Esophagus squamous epithelium (tissue), 5 donors: Measurements from ENCODE around the gene NPAS2. TPM values are rescaled to one million over a fixed set of nuclear protein-coding genes. Genes with fewer than 3 reads are reported as not detected.

Source experiments
- DNase-seq: peaks from one replicate; lab custom pipeline; 2025; lab: John Stamatoyannopoulos, UW
- H3K27ac ChIP-seq, 4 donors: fragments of 200-600 bp; sonication (generic); one replicate each; pipeline ENCODE4 v1.5.1; 2016 to 2019; ENCODE audit warnings: mild to moderate bottlenecking in 1 of 4
- H3K27me3 ChIP-seq, 4 donors: fragments of 200-600 bp; sonication (generic); 1 replicate in 3 of 4; 2 replicates in 1 of 4; pipeline versions ENCODE4 v1.5.1 to v1.6.0; 2017 to 2021; ENCODE audit warnings: antibody characterized with exemption in 1 of 4
- H3K36me3 ChIP-seq, 3 donors: fragments of 200-600 bp; sonication (generic); one replicate each; pipeline ENCODE4 v1.5.1; 2016 to 2019
- H3K4me1 ChIP-seq, 3 donors: fragments of 200-600 bp; sonication (generic); one replicate each; pipeline ENCODE4 v1.5.1; 2017 to 2019
- H3K4me3 ChIP-seq, 4 donors: fragments of 200-600 bp; sonication (generic); 1 replicate in 3 of 4; 2 replicates in 1 of 4; pipeline ENCODE4 v1.5.1; 2016 to 2019; ENCODE audit warnings: mild to moderate bottlenecking in 2 of 4, moderate library complexity in 1 of 4
- H3K9me3 ChIP-seq, 3 donors: fragments of 200-600 bp; sonication (generic); one replicate each; pipeline ENCODE4 v1.5.1; 2016 to 2019
- CTCF ChIP-seq, 6 experiments: fragments of 450-650 bp in 4 of 6; fragments of 200-600 bp in 2 of 6; sonication (generic) in 2 of 6; IDR thresholded peaks; one replicate each; pipeline ENCODE4 v1.5.1; 2016 to 2019; ENCODE audit warnings: antibody characterized with exemption in 6 of 6, mild to moderate bottlenecking in 4 of 6, moderate library complexity in 4 of 6
- POLR2A ChIP-seq, 4 donors: fragments of 450-650 bp; IDR thresholded peaks; one replicate each; pipeline ENCODE4 v1.6.1; 2017; ENCODE audit warnings: antibody characterized with exemption in 4 of 4, mild to moderate bottlenecking in 4 of 4, moderate library complexity in 3 of 4
- WGBS, 2 donors: methylation state at CpG; one replicate each; pipeline ENCODE4 v1.1.5; 2018; 5-methylcytosine and 5-hydroxymethylcytosine counted together
- intact Hi-C: fragments of 100-400 bp; cut with DNase I; formaldehyde crosslinking; loops from one replicate; pipeline ENCODE4 v1.15.0; 2022
- total RNA-seq, 4 donors: library from RNA; depleted of rRNA; stranded (reverse); fragments of >200 nt; gene quantifications; one replicate each; pipeline ENCODE4 v1.1.0, GENCODE V29; 2016
- donor health status: DM: yes; HTN: yes; CAD: no.

NPAS2 gene
- total RNA-seq, 4 donors from 2014 or later: 29.1 to 64.2 (median 39.1) TPM

GRCh38 chr2:100895402-100895801, 75.5 kb downstream of the NPAS2 start:
- no peak for TF ChIP-seq CTCF (IDR thresholded peaks at IDR 0.05)
- no peak for TF ChIP-seq POLR2A (IDR thresholded peaks at IDR 0.05)
- Histone ChIP-seq H3K9me3 (peaks cover 0 to 4% (median 0%) of the 10 kb centered on the region in 3 donors), H3K36me3 (peaks cover 0 to 11% (median 0%) of the 10 kb centered on the region in 3 donors), H3K27ac (no peak overlapping the region), H3K4me1 (peaks cover 0 to 32% (median 13%) of the 10 kb centered on the region in 3 donors), H3K27me3 (no peaks in the 10 kb centered on the region), H3K4me3 (no peak overlapping the region)
- WGBS, 2 donors: 81 to 83% methylated on average over 2 of the region's 3 CpGs
- intact Hi-C loops: no loop called here
- DNase-seq: no peak

- H3K9me3 ChIP-seq: peaks cover 0 to 4% (median 0%) of the 10 kb centered on the region in 3 donors
- DNase-seq: no peak
- 40 to 88% methylated on average over 1 to 3 of the region's 3 CpGs for WGBS, 2 donors
- no peak overlapping the region for H3K4me3 ChIP-seq
- TF ChIP-seq CTCF (IDR thresholded peaks at IDR 0.05): no peak
- TF ChIP-seq POLR2A (IDR thresholded peaks at IDR 0.05): no peak
- H3K4me1 ChIP-seq: peaks cover 0 to 29% (median 13%) of the 10 kb centered on the region in 3 donors
- no peak overlapping the region for H3K27ac ChIP-seq
- intact Hi-C loops: no loop called here
- H3K27me3 ChIP-seq: no peaks in the 10 kb centered on the region
- H3K36me3 ChIP-seq: peaks cover 0 to 16% (median 0%) of the 10 kb centered on the region in 3 donors
Observed at GRCh38 chr2:100895934-100896685, 76.2 kb downstream of the NPAS2 start.

GRCh38 chr2:100898035-100898665, 78.2 kb downstream of the NPAS2 start:
- H3K4me3 ChIP-seq: no peak overlapping the region
- peaks cover 6 to 30% (median 19%) of the 10 kb centered on the region in 3 donors for H3K4me1 ChIP-seq
- no peak for DNase-seq
- H3K27me3 ChIP-seq: no peaks in the 10 kb centered on the region
- intact Hi-C loops: no loop called here
- H3K36me3 ChIP-seq: peaks cover 0 to 22% (median 0%) of the 10 kb centered on the region in 3 donors
- H3K27ac ChIP-seq: no peak overlapping the region
- H3K9me3 ChIP-seq: peaks cover 0 to 4% (median 0%) of the 10 kb centered on the region in 3 donors
- TF ChIP-seq POLR2A (IDR thresholded peaks at IDR 0.05) (no peak), CTCF (IDR thresholded peaks at IDR 0.05) (no peak)
- 72 to 77% methylated on average over 8 of the region's 8 CpGs for WGBS, 2 donors

GRCh38 chr2:100900156-100900795, 80.3 kb downstream of the NPAS2 start:
- Histone ChIP-seq H3K36me3 (peaks cover 0 to 32% (median 5%) of the 10 kb centered on the region in 3 donors), H3K27me3 (no peaks in the 10 kb centered on the region), H3K9me3 (peaks cover 0 to 4% (median 0%) of the 10 kb centered on the region in 3 donors), H3K4me1 (peaks cover 12 to 30% (median 19%) of the 10 kb centered on the region in 3 donors), H3K27ac (no peak overlapping the region), H3K4me3 (no peak overlapping the region)
- no peak for DNase-seq
- TF ChIP-seq POLR2A (IDR thresholded peaks at IDR 0.05) (no peak), CTCF (IDR thresholded peaks at IDR 0.05) (no peak)
- intact Hi-C loops: no loop called here
- 78 to 82% methylated on average over 5 of the region's 5 CpGs for WGBS, 2 donors
